Nucleus accumbens (tissue), 56 donors: ENCODE results near the gene GPR63.
"Not testable (repeated sequence)": the region's sequence is repeated elsewhere in the genome, so short reads cannot be mapped to it uniquely, and the experiment has no call there.

ENCODE experiments used
- DNase-seq, 56 donors: peaks; one replicate each; lab custom pipeline; 2025; lab: John Stamatoyannopoulos, UW

The GPR63 gene, protein sequence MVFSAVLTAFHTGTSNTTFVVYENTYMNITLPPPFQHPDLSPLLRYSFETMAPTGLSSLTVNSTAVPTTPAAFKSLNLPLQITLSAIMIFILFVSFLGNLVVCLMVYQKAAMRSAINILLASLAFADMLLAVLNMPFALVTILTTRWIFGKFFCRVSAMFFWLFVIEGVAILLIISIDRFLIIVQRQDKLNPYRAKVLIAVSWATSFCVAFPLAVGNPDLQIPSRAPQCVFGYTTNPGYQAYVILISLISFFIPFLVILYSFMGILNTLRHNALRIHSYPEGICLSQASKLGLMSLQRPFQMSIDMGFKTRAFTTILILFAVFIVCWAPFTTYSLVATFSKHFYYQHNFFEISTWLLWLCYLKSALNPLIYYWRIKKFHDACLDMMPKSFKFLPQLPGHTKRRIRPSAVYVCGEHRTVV

GRCh38 chr6:96837081-96837971 lies at the start of gene GPR63:
Gene GPR63, minus strand, starts transcription at chr6:96837477. Its CDS starts 37,746 bp downstream, at chr6:96799731.
- DNase-seq = peak in 47 of 56 donors; percentile 6 to 76 (median 38)

GRCh38 chr6:96886519-96886918 lies 49.2 kb upstream of the GPR63 start:
- DNase-seq = no peak

- DNase-seq = not testable (repeated sequence)
Measured at GRCh38 chr6:96885187-96885631, 47.9 kb upstream of the GPR63 start.

- no peak for DNase-seq
Measured at GRCh38 chr6:96878143-96878542, 40.9 kb upstream of the GPR63 start.

DNA sequence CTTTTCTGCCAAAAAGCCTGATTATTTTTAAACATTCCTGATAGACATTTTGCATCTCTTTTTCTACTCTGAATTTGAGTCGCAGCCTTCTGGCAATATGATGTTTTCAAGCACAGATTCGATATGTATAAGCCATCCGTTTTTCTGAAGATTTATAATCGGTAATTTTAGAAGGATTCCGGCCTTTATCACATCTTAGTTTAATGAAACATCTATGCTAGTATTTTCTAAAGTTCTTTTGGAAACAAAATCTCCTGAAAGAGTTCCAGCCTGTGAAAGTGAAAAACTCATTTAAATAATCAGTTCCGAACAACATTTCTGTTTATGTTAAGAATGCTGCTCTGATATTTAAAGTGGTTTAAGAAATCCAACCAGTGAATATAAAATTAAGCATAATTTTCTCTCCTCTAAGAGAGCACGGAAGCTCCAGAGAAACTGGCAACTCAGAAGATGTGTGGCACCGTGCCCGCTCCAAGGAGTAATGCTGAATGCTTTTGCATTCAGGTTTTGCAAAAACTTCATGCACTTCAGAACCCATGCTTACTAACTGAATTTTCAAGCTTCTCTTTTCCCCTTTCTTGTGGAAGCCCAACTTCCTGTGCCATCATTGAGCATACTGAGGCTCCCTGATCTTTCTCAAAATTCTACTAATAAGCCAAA lies 39.7 kb upstream of the GPR63 start:
- peak in 1 of 56 donors; percentile 8 for DNase-seq

- no peak for DNase-seq
Measured at GRCh38 chr6:96872976-96873375, 35.7 kb upstream of the GPR63 start.

DNA sequence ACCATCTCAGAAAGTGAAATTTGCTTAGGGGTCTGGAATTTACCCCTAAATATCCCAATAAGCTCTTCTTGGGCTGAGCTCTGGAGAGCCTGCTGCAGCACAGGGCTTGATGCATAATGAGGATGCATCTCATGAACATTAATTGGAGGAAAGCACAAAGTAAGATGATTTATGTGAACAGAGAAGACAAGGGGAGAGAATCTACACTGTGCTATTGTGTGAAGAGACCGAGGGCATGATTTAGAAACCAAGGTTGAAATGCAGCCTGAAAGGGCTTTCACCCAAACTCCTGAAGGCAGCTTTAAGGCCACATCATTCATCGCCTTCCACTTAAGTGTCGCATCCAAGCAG lies 27.8 kb upstream of the GPR63 start:
- no peak for DNase-seq

DNA sequence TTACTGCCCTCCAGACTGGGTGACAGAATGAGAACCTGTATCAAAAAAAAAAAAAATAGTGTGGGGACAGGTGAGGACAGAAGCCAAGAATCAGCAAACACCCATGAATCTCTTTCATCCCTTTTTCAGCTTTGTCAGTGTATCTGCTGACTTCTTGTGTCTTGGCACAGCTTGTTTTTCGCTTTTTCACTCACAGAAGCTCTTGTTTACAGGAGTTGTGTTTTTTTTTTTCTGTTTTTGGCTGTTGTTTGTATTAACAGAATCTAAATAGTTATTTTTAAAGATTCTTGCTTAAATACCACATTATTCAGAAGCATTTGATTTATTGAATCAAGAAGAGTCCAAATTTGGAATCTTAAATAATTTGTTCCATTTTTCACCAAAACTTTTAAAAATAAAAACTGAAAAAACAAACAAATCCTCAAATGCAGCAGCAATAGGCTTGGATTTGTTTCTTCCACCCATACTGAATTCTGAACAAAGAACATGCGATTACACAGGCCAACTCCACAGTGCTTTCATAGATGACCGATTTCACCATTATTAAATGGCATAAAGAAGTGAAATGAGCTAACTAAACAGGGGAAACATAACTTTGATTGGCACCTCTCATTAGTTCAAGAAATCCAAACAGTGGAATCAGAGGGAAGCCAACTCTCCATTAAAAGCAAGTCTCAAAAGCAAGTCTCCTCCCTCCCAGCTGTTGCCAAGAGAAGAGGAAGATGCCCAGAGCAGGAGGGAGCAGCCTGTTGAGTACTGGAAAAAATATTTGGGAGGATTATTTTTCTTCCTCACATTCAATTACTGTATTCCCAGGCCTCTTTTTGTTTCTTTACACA lies 27.2 kb upstream of the GPR63 start:
- no peak for DNase-seq

GRCh38 chr6:96862560-96862959 lies 25.3 kb upstream of the GPR63 start:
- DNase-seq = no peak

- DNase-seq = no peak
Measured at GRCh38 chr6:96861588-96861987, 24.3 kb upstream of the GPR63 start.

- no peak for DNase-seq
Measured at GRCh38 chr6:96856856-96857255, 19.6 kb upstream of the GPR63 start.

DNA sequence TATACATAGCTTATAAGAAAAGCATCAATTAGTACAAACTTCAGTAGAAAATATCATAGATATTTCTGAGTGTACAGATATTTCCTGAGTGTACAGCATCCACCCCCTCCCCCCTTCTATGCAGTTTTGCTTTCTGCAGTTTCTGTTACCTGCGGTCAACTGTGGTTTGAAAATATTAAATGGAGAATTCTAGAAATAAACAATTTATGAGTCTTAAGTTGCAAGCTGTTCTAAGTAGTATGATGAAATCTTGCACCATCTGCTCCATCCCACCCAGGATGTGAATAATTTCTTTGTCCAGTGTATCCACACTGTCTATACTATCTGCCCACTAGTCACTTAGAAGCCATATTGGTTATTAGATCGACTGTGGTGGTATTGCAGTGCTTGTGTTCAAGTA lies 15.8 kb upstream of the GPR63 start:
- no peak for DNase-seq

DNA sequence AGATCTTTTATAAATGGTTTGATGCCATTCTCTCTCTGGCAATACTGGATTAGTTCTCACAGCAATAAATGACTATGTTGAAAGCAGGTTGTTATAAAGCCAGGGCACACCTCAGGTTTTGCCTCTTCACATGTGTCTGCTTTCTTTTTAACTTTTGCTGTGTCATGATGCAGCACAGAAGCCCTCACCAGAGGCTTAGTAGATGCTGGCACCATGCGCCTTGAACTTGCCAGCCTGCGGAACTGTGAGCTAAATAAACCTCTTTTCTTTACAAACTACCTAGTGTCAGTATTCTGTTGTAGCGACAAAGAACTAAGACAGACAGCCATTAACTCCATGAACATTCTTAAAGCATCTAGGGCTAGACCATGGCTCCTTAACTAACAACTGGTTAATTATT lies 15.3 kb upstream of the GPR63 start:
- no peak for DNase-seq

DNA sequence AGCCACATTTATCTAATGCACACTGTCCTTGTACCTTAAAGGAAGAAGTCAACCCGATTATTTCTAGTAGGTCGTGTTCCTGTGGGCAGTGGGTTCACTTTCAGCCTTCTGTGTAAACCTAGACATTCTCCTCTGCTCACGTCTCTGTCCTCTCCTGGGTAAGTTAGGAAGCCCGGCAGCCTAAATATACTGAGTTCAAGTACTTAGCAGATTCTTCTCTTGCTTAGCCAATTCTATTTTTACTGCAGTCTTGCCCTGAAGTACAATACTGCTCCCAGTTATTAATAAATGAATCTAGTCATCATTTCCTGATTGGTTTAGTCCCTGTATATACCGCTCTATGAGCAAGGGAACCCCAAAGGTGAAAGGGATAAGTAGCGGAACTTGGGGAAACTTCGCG lies 14.6 kb upstream of the GPR63 start:
- no peak for DNase-seq

- no peak for DNase-seq
Measured at GRCh38 chr6:96849615-96850014, 12.3 kb upstream of the GPR63 start.

DNA sequence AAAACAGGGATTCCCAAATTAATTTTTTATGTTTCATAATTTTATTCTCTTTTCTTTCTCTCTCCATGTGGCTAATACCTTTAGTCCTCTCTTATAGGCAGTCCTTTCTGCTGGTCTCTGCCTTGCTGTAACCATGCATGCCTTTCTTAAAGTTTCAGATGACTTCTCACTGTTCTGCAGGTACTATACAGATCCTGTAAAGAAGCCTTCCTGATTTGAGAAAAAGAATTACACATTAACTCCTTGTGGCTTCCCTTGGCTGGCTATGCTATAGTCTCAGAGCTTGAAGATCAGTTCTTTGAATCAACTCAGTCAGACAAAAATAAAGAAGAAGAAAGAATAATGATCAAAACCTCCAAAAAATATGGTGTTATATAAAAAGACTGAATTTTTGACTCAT lies 7.3 kb upstream of the GPR63 start:
- no peak for DNase-seq

DNA sequence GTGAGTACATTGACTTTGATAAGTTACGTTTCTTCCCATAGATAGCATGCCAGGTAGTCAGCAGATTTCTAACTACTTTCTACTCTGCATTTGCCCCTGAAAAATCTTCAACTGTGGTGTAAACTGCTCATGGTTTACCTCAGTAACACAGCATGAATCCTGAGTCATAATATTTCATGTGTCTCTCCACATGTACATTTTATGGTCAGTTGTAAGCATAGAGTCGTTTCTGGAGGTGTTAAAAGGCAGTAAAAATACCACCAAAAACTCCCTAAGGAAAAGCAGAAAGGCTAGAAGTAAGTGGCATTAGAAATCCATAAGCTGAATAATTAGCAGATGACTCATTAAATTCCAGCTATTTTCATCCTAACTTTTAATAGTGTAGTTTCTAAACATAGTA lies 4.1 kb upstream of the GPR63 start:
- DNase-seq = no peak

GRCh38 chr6:96836631-96837080 lies 621 bp downstream of the GPR63 start:
- peak in 22 of 56 donors; percentile 3 to 55 (median 22) for DNase-seq

DNA sequence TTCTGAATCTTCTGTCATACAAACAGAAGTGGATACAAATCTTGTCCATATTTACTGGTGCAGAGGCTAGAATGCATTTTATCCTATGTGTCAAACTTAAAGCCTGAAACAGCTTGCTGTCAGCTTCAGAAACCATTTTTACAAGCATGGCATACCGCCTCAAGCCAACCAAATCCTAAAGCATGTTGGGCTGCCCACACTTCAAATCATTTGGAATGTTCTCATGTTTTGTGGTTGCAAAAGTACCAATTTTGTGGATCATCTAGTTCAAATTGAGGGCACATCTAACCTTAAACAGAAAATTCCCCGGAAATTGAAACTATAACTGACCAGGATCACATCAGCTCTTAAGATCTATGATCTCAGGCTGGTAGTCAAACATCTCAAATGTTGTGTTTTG lies 3.2 kb downstream of the GPR63 start:
- no peak for DNase-seq

DNA sequence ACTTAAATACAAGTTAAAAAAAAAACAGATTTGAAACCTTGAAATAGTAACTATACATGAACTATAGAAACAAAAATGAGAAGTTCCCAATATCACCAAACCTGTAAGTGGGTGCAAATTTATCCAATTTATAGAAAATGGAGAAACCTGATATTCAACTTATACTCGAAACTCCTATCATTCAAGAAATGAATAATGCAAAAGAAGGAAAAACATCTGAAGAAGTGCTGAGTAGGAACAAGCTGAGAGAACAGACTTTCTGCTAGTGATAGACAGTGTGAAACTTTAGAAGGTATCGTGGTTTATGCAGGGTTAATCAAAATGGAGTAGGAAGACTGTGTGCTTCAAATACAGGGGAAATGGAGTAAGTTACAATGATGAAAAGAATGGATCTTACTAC lies 4.5 kb downstream of the GPR63 start:
- no peak for DNase-seq
